Esophagus squamous epithelium (tissue), 5 donors: Measurements from ENCODE around the gene DDX54. TPM values are rescaled to one million over a fixed set of nuclear protein-coding genes. Genes with fewer than 3 reads are reported as not detected.
"Not testable (repeated sequence)": the region's sequence is repeated elsewhere in the genome, so short reads cannot be mapped to it uniquely, and the experiment has no call there.

ENCODE experiments used
- DNase-seq: peaks from one replicate; lab custom pipeline; 2025; lab: John Stamatoyannopoulos, UW
- H3K27ac ChIP-seq, 4 donors: fragments of 200-600 bp; sonication (generic); one replicate each; pipeline ENCODE4 v1.5.1; 2016 to 2019; ENCODE audit warnings: mild to moderate bottlenecking in 1 of 4
- H3K27me3 ChIP-seq, 4 donors: fragments of 200-600 bp; sonication (generic); 1 replicate in 3 of 4; 2 replicates in 1 of 4; pipeline versions ENCODE4 v1.5.1 to v1.6.0; 2017 to 2021; ENCODE audit warnings: antibody characterized with exemption in 1 of 4
- H3K36me3 ChIP-seq, 3 donors: fragments of 200-600 bp; sonication (generic); one replicate each; pipeline ENCODE4 v1.5.1; 2016 to 2019
- H3K4me1 ChIP-seq, 3 donors: fragments of 200-600 bp; sonication (generic); one replicate each; pipeline ENCODE4 v1.5.1; 2017 to 2019
- H3K4me3 ChIP-seq, 4 donors: fragments of 200-600 bp; sonication (generic); 1 replicate in 3 of 4; 2 replicates in 1 of 4; pipeline ENCODE4 v1.5.1; 2016 to 2019; ENCODE audit warnings: mild to moderate bottlenecking in 2 of 4, moderate library complexity in 1 of 4
- H3K9me3 ChIP-seq, 3 donors: fragments of 200-600 bp; sonication (generic); one replicate each; pipeline ENCODE4 v1.5.1; 2016 to 2019
- POLR2A ChIP-seq, 4 donors: fragments of 450-650 bp; IDR thresholded peaks; one replicate each; pipeline ENCODE4 v1.6.1; 2017; ENCODE audit warnings: antibody characterized with exemption in 4 of 4, mild to moderate bottlenecking in 4 of 4, moderate library complexity in 3 of 4
- WGBS, 2 donors: methylation state at CpG; one replicate each; pipeline ENCODE4 v1.1.5; 2018; 5-methylcytosine and 5-hydroxymethylcytosine counted together
- intact Hi-C: fragments of 100-400 bp; cut with DNase I; formaldehyde crosslinking; loops from one replicate; pipeline ENCODE4 v1.15.0; 2022
- total RNA-seq, 4 donors: library from RNA; depleted of rRNA; stranded (reverse); fragments of >200 nt; gene quantifications; one replicate each; pipeline ENCODE4 v1.1.0, GENCODE V29; 2016
- TF ChIP-seq, protein P1 (sequence below), 6 experiments: fragments of 450-650 bp in 4 of 6; fragments of 200-600 bp in 2 of 6; sonication (generic) in 2 of 6; IDR thresholded peaks; one replicate each; pipeline ENCODE4 v1.5.1; 2016 to 2019; ENCODE audit warnings: antibody characterized with exemption in 6 of 6, mild to moderate bottlenecking in 4 of 6, moderate library complexity in 4 of 6
- donor health status: DM: yes; HTN: yes; CAD: no.

Gene DDX54
- total RNA-seq, 4 donors from 2014 or later, result 35.3 to 80.5 (median 65.2) TPM

DNA sequence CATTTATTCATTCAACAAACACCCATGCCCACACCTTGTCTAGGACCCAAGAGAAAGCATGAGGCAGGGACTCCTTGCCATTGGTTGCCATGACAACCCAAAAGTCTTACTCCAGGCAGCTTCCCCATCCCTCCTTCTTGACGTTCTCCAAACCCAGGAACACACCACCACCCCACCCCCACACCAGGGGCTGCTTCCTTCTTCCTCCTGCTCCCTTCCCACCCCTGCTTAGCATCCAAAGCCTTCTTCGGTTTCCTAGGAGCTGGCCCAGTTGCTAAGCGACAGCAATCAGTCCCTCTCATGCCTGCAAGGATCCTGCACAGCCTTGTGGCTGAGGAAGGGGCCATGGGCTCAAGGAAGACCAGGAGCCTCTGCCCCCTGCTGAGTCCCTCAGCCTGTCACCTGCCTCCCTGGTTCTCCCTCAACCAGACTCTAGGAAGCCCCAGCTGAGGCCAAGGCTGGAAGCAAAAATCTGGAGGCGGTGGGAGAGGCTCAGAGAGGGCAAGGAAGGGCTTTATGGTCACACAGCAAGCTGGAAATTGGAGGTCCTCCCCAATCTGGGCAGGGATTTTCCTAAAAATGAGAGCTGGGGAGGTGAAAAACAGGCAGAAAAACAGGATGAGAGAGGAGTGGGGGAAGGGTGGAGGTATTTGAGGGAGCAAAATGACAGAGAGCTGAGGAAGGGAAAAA is 65.2 kb downstream of the DDX54 start:
- Histone ChIP-seq H3K4me1 (peaks cover 0 to 3% (median 0%) of the 10 kb centered on the region in 3 donors), H3K4me3 (no peak overlapping the region), H3K27me3 (peaks cover 0 to 20% (median 0%) of the 10 kb centered on the region in 4 donors), H3K27ac (no peak overlapping the region), H3K36me3 (peaks cover 0 to 7% (median 0%) of the 10 kb centered on the region in 3 donors), H3K9me3 (no peaks in the 10 kb centered on the region)
- intact Hi-C loops, result no loop called here
- WGBS, 2 donors, result 36 to 38% methylated on average over 2 to 4 of the region's 4 CpGs
- TF ChIP-seq POLR2A (IDR thresholded peaks at IDR 0.05), result no peak
- TF ChIP-seq, protein P1, sequence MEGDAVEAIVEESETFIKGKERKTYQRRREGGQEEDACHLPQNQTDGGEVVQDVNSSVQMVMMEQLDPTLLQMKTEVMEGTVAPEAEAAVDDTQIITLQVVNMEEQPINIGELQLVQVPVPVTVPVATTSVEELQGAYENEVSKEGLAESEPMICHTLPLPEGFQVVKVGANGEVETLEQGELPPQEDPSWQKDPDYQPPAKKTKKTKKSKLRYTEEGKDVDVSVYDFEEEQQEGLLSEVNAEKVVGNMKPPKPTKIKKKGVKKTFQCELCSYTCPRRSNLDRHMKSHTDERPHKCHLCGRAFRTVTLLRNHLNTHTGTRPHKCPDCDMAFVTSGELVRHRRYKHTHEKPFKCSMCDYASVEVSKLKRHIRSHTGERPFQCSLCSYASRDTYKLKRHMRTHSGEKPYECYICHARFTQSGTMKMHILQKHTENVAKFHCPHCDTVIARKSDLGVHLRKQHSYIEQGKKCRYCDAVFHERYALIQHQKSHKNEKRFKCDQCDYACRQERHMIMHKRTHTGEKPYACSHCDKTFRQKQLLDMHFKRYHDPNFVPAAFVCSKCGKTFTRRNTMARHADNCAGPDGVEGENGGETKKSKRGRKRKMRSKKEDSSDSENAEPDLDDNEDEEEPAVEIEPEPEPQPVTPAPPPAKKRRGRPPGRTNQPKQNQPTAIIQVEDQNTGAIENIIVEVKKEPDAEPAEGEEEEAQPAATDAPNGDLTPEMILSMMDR (IDR thresholded peaks at IDR 0.05), result no peak
- no peak for DNase-seq

DNA sequence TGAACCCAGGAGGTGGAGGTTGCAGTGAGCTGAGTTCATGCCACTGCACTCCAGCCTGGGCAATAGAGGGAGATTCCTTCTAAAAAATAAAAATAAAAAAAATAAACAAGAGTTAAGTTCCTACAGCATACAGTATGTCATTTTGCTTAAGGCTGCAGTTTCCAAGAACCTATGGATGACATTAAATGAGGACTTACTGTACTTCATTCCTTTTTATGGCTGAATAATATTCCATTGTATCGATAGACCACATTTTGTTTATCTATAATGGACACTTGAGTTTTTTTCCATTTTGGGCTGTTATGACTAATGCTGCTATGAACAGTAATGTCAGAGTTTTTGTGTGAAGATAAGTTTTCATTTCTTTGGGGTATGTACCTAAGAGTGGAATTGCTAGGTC is 67.1 kb downstream of the DDX54 start:
- H3K4me3 ChIP-seq, result no peak overlapping the region
- H3K27me3 ChIP-seq, result peaks cover 0 to 26% (median 0%) of the 10 kb centered on the region in 4 donors
- WGBS, 2 donors, result 85 to 92% methylated on average over 1 of the region's 1 CpG
- H3K36me3 ChIP-seq, result peaks cover 0 to 13% (median 0%) of the 10 kb centered on the region in 3 donors
- intact Hi-C loops, result no loop called here
- no peak overlapping the region for H3K27ac ChIP-seq
- H3K4me1 ChIP-seq, result peaks cover 0 to 3% (median 0%) of the 10 kb centered on the region in 3 donors
- DNase-seq, result no peak
- no peaks in the 10 kb centered on the region for H3K9me3 ChIP-seq
- TF ChIP-seq POLR2A (IDR thresholded peaks at IDR 0.05), result no peak
- TF ChIP-seq, protein P1 (IDR thresholded peaks at IDR 0.05), result no peak

DNA sequence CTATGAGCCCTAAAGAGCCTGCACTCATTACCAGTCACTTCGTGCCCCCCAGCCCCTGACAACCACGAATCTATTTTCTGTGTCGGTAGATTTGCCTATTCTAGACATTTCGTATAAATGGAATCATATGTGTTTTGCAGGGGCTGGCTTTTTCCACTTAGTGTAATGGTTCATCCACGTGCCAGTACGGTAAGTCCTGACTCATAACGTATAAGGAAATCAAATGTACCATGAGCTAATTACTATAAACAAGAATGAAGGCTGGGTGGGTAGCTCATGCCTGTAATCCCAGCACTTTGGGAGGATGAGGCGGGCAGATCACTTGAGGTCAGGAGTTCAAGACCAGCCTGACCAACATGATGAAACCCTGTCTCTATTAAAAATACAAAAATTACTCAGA is 67.6 kb downstream of the DDX54 start:
- WGBS, 2 donors, result 47 to 60% methylated on average over 8 of the region's 8 CpGs
- H3K4me1 ChIP-seq, intact Hi-C loops, H3K9me3 ChIP-seq, H3K4me3 ChIP-seq, DNase-seq, H3K27ac ChIP-seq: not testable (repeated sequence)
- Histone ChIP-seq H3K27me3 (peaks cover 0 to 29% (median 0%) of the 10 kb centered on the region in 4 donors), H3K36me3 (peaks cover 0 to 16% (median 0%) of the 10 kb centered on the region in 3 donors)

DNA sequence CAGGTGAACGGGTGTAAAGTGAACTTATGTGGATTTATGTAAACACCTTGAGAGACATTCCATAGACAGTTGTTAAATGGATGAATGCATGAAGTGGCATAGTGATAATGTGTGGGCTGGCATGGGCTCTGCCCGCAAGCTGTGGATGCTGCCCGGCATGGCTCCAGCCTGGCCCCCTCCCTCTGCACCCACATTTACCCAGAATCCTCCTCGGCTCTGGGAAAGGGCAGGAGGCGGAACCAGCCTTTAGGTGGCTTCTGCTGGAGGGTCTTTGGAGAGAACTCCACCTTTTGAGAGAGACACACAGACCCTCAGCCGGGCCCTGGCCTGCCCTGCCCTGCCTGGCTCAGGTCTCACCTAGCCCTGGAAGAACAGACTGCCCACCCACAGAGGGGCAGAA is 68.4 kb downstream of the DDX54 start:
- H3K9me3 ChIP-seq, result no peaks in the 10 kb centered on the region
- H3K27ac ChIP-seq, result peak overlapping the region in 1 of 4 donors; percentile 19
- no peak for DNase-seq
- WGBS, 2 donors, result 46 to 50% methylated on average over 4 to 5 of the region's 6 CpGs
- peaks cover 0 to 3% (median 0%) of the 10 kb centered on the region in 3 donors for H3K4me1 ChIP-seq
- peaks cover 0 to 20% (median 0%) of the 10 kb centered on the region in 3 donors for H3K36me3 ChIP-seq
- no peak overlapping the region for H3K4me3 ChIP-seq
- peaks cover 0 to 33% (median 0%) of the 10 kb centered on the region in 4 donors for H3K27me3 ChIP-seq
- TF ChIP-seq, protein P1 (IDR thresholded peaks at IDR 0.05), result no peak
- TF ChIP-seq POLR2A (IDR thresholded peaks at IDR 0.05), result no peak
- intact Hi-C loops, result no loop called here

DNA sequence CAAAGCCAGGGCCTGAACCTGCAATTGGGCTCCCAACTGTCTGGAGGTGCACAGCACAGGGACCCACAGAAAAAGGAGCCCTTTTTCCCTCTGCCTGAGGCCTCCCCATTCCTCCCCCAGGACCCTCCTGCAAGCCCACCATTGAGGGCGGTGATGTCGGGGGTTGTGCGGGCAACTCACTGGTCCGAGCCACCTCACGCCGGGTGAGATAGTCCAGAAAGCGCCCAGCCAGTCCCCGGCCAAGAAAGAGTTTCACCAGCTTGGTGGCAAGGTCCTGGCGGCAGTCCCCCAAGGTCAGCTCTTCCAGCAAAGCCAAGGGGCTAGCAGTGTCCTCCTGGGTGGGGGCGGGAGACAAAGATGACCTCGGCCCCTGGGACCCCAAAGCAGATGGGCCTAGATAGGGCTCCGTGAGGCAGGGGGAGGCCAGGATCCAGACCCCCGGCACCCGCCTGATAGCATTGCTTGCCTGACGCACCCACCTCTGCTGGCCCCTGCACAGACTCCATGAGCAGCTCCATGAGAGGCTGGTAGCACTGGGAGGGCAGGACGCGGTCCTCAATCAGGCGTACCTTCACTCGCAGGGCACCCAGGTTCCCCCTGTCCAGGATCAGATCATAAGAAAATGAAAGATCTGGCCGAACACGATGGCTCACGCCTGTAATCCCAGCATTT is 69.7 kb downstream of the DDX54 start:
- Histone ChIP-seq H3K27ac (no peak overlapping the region), H3K9me3 (no peaks in the 10 kb centered on the region), H3K36me3 (peaks cover 0 to 23% (median 0%) of the 10 kb centered on the region in 3 donors), H3K27me3 (peaks cover 0 to 27% (median 0%) of the 10 kb centered on the region in 4 donors), H3K4me3 (no peak overlapping the region), H3K4me1 (peaks cover 0 to 3% (median 0%) of the 10 kb centered on the region in 3 donors)
- intact Hi-C loops, result no loop called here
- TF ChIP-seq, protein P1 (IDR thresholded peaks at IDR 0.05), result no peak
- no peak for TF ChIP-seq POLR2A (IDR thresholded peaks at IDR 0.05)
- DNase-seq, result no peak
- WGBS, 2 donors, result 96% methylated on average over 3 to 5 of the region's 22 CpGs
